Measurements from ENCODE around the gene FNBP1. TPM values are rescaled to one million over a fixed set of nuclear protein-coding genes. Genes with fewer than 3 reads are reported as not detected.
"Not testable (repeated sequence)": the region's sequence is repeated elsewhere in the genome, so short reads cannot be mapped to it uniquely, and the experiment has no call there.

Gene FNBP1
- total RNA-seq, 6 experiments from 2014 or later = 34.7 to 40.6 (median 35.5) TPM

- DNase-seq = no peak
- no peaks in the 10 kb centered on the region for H3K9me3 Mint-ChIP-seq
- no peak overlapping the region for H3K4me3 Mint-ChIP-seq
- H3K27me3 Mint-ChIP-seq (ENCODE audit: insufficient read depth) = no peaks in the 10 kb centered on the region; the same call in 1 of the 2 replicates
- peaks cover 15% of the 10 kb centered on the region for H3K36me3 Mint-ChIP-seq (ENCODE audit: low read depth)
- no peak for TF ChIP-seq CTCF (IDR thresholded peaks at IDR 0.05)
- peaks cover 45% of the 10 kb centered on the region for H3K4me1 Mint-ChIP-seq (ENCODE audit: low read depth)
- H3K27ac Mint-ChIP-seq = no peak overlapping the region
These were observed 55.9 kb downstream of the FNBP1 start for GRCh38 chr9:129987047-129987446.

- not testable (repeated sequence) for H3K27ac Mint-ChIP-seq; DNase-seq; H3K9me3 Mint-ChIP-seq; H3K27me3 Mint-ChIP-seq (ENCODE audit: insufficient read depth); H3K4me3 Mint-ChIP-seq; H3K36me3 Mint-ChIP-seq (ENCODE audit: low read depth)
- H3K4me1 Mint-ChIP-seq (ENCODE audit: low read depth) = peaks cover 24% of the 10 kb centered on the region
These were observed 58.4 kb downstream of the FNBP1 start for GRCh38 chr9:129984589-129984988.

GRCh38 chr9:129983891-129984290, 59.1 kb downstream of the FNBP1 start:
- Mint-ChIP-seq H3K36me3 (ENCODE audit: low read depth) (peaks cover 12% of the 10 kb centered on the region), H3K27ac (peak overlapping the region; percentile 57)
- DNase-seq = no peak

GRCh38 chr9:129981180-129981907, 61.6 kb downstream of the FNBP1 start:
- Mint-ChIP-seq H3K4me1 (ENCODE audit: low read depth) (peaks cover 21% of the 10 kb centered on the region), H3K9me3 (no peaks in the 10 kb centered on the region), H3K36me3 (ENCODE audit: low read depth) (peaks cover 17% of the 10 kb centered on the region), H3K27me3 (ENCODE audit: insufficient read depth) (no peaks in the 10 kb centered on the region), H3K4me3 (no peak overlapping the region), H3K27ac (no peak overlapping the region)
- no peak for TF ChIP-seq CTCF (IDR thresholded peaks at IDR 0.05)
- no peak for DNase-seq

More at GRCh38 chr9:129983891-129984290, 59.1 kb downstream of the FNBP1 start:
- no peak for TF ChIP-seq CTCF (IDR thresholded peaks at IDR 0.05)
- Mint-ChIP-seq H3K4me1 (ENCODE audit: low read depth) (peaks cover 23% of the 10 kb centered on the region), H3K4me3 (no peak overlapping the region), H3K9me3 (no peaks in the 10 kb centered on the region), H3K27me3 (ENCODE audit: insufficient read depth) (no peaks in the 10 kb centered on the region; the same call in 1 of the 2 replicates)

- not testable (repeated sequence) for DNase-seq; H3K27me3 Mint-ChIP-seq (ENCODE audit: insufficient read depth); H3K4me3 Mint-ChIP-seq; H3K27ac Mint-ChIP-seq; H3K9me3 Mint-ChIP-seq
- H3K36me3 Mint-ChIP-seq (ENCODE audit: low read depth) = peaks cover 20% of the 10 kb centered on the region
- H3K4me1 Mint-ChIP-seq (ENCODE audit: low read depth) = peaks cover 21% of the 10 kb centered on the region
These were observed 62.8 kb downstream of the FNBP1 start for GRCh38 chr9:129980224-129980623.

GRCh38 chr9:129979071-129979745, 63.8 kb downstream of the FNBP1 start:
- Mint-ChIP-seq H3K27ac (no peak overlapping the region), H3K4me1 (ENCODE audit: low read depth) (peaks cover 15% of the 10 kb centered on the region), H3K4me3 (no peak overlapping the region), H3K27me3 (ENCODE audit: insufficient read depth) (no peaks in the 10 kb centered on the region), H3K36me3 (ENCODE audit: low read depth) (peaks cover 13% of the 10 kb centered on the region), H3K9me3 (no peaks in the 10 kb centered on the region)
- DNase-seq = no peak
- no peak for TF ChIP-seq CTCF (IDR thresholded peaks at IDR 0.05)
